GM23338 (cell line): ENCODE data around the gene FNDC3B. TPM values are rescaled to one million over a fixed set of nuclear protein-coding genes. Genes with fewer than 3 reads are reported as not detected.

Experiments
- ATAC-seq: fragments of 200-7000 bp; cut with Tn5 transposase; 3 replicates; pipeline ENCODE4 v1.9.1; 2020
- DNase-seq: peaks from one replicate; pipeline ENCODE4 v3.0.0-alpha.2; 2015; ENCODE audit warnings: low spot score
- H2AFZ ChIP-seq: fragments of 200-600 bp; sonication (generic); 2 replicates; pipeline ENCODE4 v1.8.0; 2016; ENCODE audit warnings: antibody characterized with exemption, mild to moderate bottlenecking, moderate library complexity
- H3F3A ChIP-seq: fragments of 200-600 bp; sonication (generic); replicated peaks from 2 replicates; pipeline ENCODE4 v1.8.0; 2017; ENCODE audit warnings: antibody characterized with exemption, mixed run types, low read depth
- H3K27ac ChIP-seq: fragments of 200-600 bp; sonication (generic); 2 replicates; pipeline ENCODE4 v1.6.1; 2016; ENCODE audit warnings: low read depth
- H3K27me3 ChIP-seq: fragments of 200-600 bp; sonication (generic); 2 replicates; pipeline ENCODE4 v1.8.0; 2016; ENCODE audit warnings: mild to moderate bottlenecking, mixed run types, moderate library complexity; ENCODE audit not compliant: insufficient read depth
- H3K36me3 ChIP-seq: fragments of 200-600 bp; sonication (generic); 2 replicates; pipeline ENCODE4 v1.8.0; 2016; ENCODE audit warnings: mild to moderate bottlenecking; ENCODE audit not compliant: insufficient read depth
- H3K4me1 ChIP-seq: fragments of 200-600 bp; sonication (generic); 2 replicates; pipeline ENCODE4 v1.8.0; 2016; ENCODE audit warnings: mild to moderate bottlenecking, moderate library complexity; ENCODE audit not compliant: insufficient read depth
- H3K4me2 ChIP-seq: fragments of 200-600 bp; sonication (generic); 2 replicates; pipeline ENCODE4 v1.7.1; 2017; ENCODE audit warnings: mixed run types
- H3K4me3 ChIP-seq: fragments of 200-600 bp; sonication (generic); 2 replicates; pipeline ENCODE4 v1.6.1; 2016; ENCODE audit warnings: mixed run types
- H3K79me2 ChIP-seq: fragments of 200-600 bp; sonication (generic); replicated peaks from 2 replicates; pipeline ENCODE4 v1.8.0; 2017; ENCODE audit warnings: mild to moderate bottlenecking; ENCODE audit not compliant: insufficient read depth
- H3K9me2 ChIP-seq: fragments of 200-600 bp; sonication (generic); 2 replicates; pipeline ENCODE4 v1.8.0; 2017; ENCODE audit not compliant: insufficient read depth
- H4K20me1 ChIP-seq: fragments of 200-600 bp; sonication (generic); replicated peaks from 2 replicates; pipeline ENCODE4 v1.8.0; 2017; ENCODE audit warnings: mild to moderate bottlenecking; ENCODE audit not compliant: insufficient read depth
- H3K27ac Mint-ChIP-seq: 2 replicates; pipeline ENCODE4 v1.8.0; 2020; ENCODE audit warnings: inconsistent platforms, mild to moderate bottlenecking, moderate library complexity, mixed read lengths
- H3K27me3 Mint-ChIP-seq: 3 replicates; pipeline ENCODE4 v1.8.0; 2022; ENCODE audit warnings: low read depth, mild to moderate bottlenecking, moderate library complexity, mixed read lengths, inconsistent platforms; ENCODE audit not compliant: insufficient read depth, poor library complexity
- H3K36me3 Mint-ChIP-seq: 3 replicates; pipeline ENCODE4 v1.8.0; 2021; ENCODE audit warnings: low read depth, mild to moderate bottlenecking, inconsistent platforms, moderate library complexity, mixed read lengths
- H3K4me1 Mint-ChIP-seq: 3 replicates; pipeline ENCODE4 v1.8.0; 2020; ENCODE audit warnings: mild to moderate bottlenecking, inconsistent platforms, mixed read lengths
- H3K4me3 Mint-ChIP-seq: 3 replicates; pipeline ENCODE4 v1.8.0; 2021; ENCODE audit warnings: moderate library complexity, mild to moderate bottlenecking, inconsistent platforms, mixed read lengths
- H3K9me3 Mint-ChIP-seq: 3 replicates; pipeline ENCODE4 v1.8.0; 2020; ENCODE audit warnings: moderate library complexity, mild to moderate bottlenecking, inconsistent platforms, mixed read lengths
- CREB1 ChIP-seq: fragments of 250-450 bp; sonication (Bioruptor Pico); IDR thresholded peaks from 2 replicates; pipeline ENCODE4 v1.5.0; 2020; ENCODE audit warnings: low read depth, mild to moderate bottlenecking, moderate library complexity
- STAT1 ChIP-seq: IDR thresholded peaks from one replicate; pipeline ENCODE4 v1.6.1; 2016; ENCODE audit warnings: antibody characterized with exemption; ENCODE audit not compliant: unreplicated experiment
- polyA plus RNA-seq: library from polyadenylated mRNA; unstranded; fragments of >200 nt; fragmentation: Nextera tagmentation; extraction: Ambion mirVana; gene quantifications from 2 replicates; pipeline ENCODE4 v1.2.1, GENCODE V29; 2016
- total RNA-seq: library from RNA; depleted of rRNA; stranded (reverse); fragments of >200 nt; shearing (Covaris generic); gene quantifications from 2 replicates; pipeline ENCODE4 v1.2.3, GENCODE V29; 2014
- TF ChIP-seq, protein P1 (sequence below): fragments of 250-450 bp; sonication (Bioruptor Pico); IDR thresholded peaks from 2 replicates; pipeline ENCODE4 v1.5.0; 2020; ENCODE audit warnings: mild to moderate bottlenecking, moderate library complexity
- TF ChIP-seq, protein P2 (sequence below), 2 experiments: fragments of 200-600 bp in 1 of 2; sonication (generic) in 1 of 2; conservative IDR thresholded peaks; 2 replicates each; pipeline versions ENCODE4 v1.5.1 to v1.6.1; 2016 to 2017; ENCODE audit warnings: antibody characterized with exemption in 2 of 2, low read depth in 2 of 2, mild to moderate bottlenecking in 2 of 2, moderate library complexity in 1 of 2
- TF ChIP-seq, protein P3 (sequence below): IDR thresholded peaks from 2 replicates; pipeline ENCODE4 v1.6.1; 2016; ENCODE audit warnings: antibody characterized with exemption

The FNDC3B gene
- total and polyA plus RNA-seq, 2 experiments from 2014 or later: 19.1 to 55.4 TPM

DNA sequence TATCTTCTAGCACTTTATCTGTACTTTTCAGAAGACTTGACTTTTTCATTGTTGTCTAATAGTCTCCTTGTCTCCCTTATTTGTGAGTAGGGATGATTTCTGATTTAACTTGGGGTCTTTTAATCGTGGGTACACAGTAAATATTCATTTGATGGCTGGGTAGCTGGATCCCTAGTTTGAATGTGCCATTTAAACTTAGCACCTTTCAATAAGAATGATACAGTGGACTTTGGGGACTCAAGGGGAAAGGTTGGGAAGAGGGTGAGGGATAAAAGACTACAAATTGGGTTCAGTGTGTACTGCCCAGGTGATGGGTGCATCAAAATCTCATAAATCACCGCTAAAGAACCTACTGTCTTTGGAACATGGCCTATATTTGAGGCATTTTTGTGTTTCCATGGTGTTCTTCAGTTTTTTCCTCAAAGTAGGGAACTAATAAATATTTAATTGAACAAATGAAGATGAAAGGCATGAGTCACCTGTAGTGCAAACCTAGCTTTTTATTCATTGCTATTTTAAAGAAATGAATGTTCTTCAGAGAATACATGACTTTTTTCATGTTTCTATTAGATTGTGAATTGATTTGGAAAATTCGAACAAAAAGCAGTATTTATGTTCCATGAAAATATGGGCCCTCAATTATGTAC, 12.1 kb downstream of the FNDC3B start (continued):
- TF ChIP-seq, protein P1, sequence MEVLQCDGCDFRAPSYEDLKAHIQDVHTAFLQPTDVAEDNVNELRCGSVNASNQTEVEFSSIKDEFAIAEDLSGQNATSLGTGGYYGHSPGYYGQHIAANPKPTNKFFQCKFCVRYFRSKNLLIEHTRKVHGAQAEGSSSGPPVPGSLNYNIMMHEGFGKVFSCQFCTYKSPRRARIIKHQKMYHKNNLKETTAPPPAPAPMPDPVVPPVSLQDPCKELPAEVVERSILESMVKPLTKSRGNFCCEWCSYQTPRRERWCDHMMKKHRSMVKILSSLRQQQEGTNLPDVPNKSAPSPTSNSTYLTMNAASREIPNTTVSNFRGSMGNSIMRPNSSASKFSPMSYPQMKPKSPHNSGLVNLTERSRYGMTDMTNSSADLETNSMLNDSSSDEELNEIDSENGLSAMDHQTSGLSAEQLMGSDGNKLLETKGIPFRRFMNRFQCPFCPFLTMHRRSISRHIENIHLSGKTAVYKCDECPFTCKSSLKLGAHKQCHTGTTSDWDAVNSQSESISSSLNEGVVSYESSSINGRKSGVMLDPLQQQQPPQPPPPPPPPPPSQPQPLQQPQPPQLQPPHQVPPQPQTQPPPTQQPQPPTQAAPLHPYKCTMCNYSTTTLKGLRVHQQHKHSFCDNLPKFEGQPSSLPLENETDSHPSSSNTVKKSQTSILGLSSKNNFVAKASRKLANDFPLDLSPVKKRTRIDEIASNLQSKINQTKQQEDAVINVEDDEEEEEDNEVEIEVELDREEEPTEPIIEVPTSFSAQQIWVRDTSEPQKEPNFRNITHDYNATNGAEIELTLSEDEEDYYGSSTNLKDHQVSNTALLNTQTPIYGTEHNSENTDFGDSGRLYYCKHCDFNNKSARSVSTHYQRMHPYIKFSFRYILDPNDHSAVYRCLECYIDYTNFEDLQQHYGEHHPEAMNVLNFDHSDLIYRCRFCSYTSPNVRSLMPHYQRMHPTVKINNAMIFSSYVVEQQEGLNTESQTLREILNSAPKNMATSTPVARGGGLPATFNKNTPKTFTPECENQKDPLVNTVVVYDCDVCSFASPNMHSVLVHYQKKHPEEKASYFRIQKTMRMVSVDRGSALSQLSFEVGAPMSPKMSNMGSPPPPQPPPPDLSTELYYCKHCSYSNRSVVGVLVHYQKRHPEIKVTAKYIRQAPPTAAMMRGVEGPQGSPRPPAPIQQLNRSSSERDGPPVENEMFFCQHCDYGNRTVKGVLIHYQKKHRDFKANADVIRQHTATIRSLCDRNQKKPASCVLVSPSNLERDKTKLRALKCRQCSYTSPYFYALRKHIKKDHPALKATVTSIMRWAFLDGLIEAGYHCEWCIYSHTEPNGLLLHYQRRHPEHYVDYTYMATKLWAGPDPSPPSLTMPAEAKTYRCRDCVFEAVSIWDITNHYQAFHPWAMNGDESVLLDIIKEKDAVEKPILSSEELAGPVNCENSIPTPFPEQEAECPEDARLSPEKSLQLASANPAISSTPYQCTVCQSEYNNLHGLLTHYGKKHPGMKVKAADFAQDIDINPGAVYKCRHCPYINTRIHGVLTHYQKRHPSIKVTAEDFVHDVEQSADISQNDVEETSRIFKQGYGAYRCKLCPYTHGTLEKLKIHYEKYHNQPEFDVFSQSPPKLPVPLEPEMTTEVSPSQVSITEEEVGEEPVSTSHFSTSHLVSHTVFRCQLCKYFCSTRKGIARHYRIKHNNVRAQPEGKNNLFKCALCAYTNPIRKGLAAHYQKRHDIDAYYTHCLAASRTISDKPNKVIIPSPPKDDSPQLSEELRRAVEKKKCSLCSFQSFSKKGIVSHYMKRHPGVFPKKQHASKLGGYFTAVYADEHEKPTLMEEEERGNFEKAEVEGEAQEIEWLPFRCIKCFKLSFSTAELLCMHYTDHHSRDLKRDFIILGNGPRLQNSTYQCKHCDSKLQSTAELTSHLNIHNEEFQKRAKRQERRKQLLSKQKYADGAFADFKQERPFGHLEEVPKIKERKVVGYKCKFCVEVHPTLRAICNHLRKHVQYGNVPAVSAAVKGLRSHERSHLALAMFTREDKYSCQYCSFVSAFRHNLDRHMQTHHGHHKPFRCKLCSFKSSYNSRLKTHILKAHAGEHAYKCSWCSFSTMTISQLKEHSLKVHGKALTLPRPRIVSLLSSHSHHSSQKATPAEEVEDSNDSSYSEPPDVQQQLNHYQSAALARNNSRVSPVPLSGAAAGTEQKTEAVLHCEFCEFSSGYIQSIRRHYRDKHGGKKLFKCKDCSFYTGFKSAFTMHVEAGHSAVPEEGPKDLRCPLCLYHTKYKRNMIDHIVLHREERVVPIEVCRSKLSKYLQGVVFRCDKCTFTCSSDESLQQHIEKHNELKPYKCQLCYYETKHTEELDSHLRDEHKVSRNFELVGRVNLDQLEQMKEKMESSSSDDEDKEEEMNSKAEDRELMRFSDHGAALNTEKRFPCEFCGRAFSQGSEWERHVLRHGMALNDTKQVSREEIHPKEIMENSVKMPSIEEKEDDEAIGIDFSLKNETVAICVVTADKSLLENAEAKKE (CRISPR knock-in tag): no peak
- no peak for TF ChIP-seq STAT1
- no peak for TF ChIP-seq CREB1 (CRISPR knock-in tag)
- TF ChIP-seq, protein P2, sequence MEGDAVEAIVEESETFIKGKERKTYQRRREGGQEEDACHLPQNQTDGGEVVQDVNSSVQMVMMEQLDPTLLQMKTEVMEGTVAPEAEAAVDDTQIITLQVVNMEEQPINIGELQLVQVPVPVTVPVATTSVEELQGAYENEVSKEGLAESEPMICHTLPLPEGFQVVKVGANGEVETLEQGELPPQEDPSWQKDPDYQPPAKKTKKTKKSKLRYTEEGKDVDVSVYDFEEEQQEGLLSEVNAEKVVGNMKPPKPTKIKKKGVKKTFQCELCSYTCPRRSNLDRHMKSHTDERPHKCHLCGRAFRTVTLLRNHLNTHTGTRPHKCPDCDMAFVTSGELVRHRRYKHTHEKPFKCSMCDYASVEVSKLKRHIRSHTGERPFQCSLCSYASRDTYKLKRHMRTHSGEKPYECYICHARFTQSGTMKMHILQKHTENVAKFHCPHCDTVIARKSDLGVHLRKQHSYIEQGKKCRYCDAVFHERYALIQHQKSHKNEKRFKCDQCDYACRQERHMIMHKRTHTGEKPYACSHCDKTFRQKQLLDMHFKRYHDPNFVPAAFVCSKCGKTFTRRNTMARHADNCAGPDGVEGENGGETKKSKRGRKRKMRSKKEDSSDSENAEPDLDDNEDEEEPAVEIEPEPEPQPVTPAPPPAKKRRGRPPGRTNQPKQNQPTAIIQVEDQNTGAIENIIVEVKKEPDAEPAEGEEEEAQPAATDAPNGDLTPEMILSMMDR (conservative IDR thresholded peaks at IDR 0.05; ENCODE audit: low read depth in 2 of 2): no peak

DNA sequence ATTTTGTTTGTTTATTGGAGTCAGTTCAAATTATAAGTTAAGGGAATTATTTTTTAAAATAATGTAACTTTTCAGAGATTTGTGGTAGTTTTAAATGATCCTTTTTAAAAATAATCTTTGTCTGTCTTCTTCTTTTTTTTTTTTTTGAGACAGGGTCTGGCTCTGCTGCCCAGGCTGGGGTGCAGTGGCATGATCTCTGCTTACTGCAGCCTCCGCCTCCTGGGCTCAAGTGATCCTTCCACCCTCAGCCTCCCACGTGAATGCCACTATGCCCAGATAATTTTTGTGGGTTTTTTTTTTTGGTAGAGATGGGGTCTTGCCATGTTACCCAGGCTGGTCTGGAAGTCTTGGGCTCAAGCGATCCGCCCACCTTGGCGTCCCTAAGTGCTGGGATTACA, 12.6 kb downstream of the FNDC3B start:
- H3K9me2 ChIP-seq: no peaks in the 10 kb centered on the region
- peaks cover 26% of the 10 kb centered on the region for H4K20me1 ChIP-seq
- Mint-ChIP-seq H3K36me3 (peaks cover 36% of the 10 kb centered on the region), H3K27me3 (peaks cover 3% of the 10 kb centered on the region), H3K9me3 (no peaks in the 10 kb centered on the region; the same call in 2 of the 3 replicates), H3K4me3 (no peak overlapping the region), H3K4me1 (peaks cover 35% of the 10 kb centered on the region), H3K27ac (no peak overlapping the region)
- ATAC-seq: no peak
- no peaks in the 10 kb centered on the region for H3F3A ChIP-seq
- no peak overlapping the region for H3K4me2 ChIP-seq
- H2AFZ ChIP-seq: no peak overlapping the region
- no peak overlapping the region for H3K27ac ChIP-seq
- H3K27me3 ChIP-seq: no peaks in the 10 kb centered on the region
- peaks cover 100% of the 10 kb centered on the region for H3K79me2 ChIP-seq
- no peak for DNase-seq
- TF ChIP-seq, protein P1 (CRISPR knock-in tag): no peak
- TF ChIP-seq, protein P3, sequence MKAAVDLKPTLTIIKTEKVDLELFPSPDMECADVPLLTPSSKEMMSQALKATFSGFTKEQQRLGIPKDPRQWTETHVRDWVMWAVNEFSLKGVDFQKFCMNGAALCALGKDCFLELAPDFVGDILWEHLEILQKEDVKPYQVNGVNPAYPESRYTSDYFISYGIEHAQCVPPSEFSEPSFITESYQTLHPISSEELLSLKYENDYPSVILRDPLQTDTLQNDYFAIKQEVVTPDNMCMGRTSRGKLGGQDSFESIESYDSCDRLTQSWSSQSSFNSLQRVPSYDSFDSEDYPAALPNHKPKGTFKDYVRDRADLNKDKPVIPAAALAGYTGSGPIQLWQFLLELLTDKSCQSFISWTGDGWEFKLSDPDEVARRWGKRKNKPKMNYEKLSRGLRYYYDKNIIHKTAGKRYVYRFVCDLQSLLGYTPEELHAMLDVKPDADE: no peak
- no peak for TF ChIP-seq STAT1
- H3K36me3 ChIP-seq: no peaks in the 10 kb centered on the region
- H3K4me3 ChIP-seq: no peak overlapping the region
- peaks cover 28% of the 10 kb centered on the region for H3K4me1 ChIP-seq
